HG02970 (cell line): ENCODE measurements around the gene UNC119.
"Not testable (repeated sequence)": the region's sequence is repeated elsewhere in the genome, so short reads cannot be mapped to it uniquely, and the experiment has no call there.

Experiments
- ATAC-seq: cut with Tn5 transposase; IDR thresholded peaks from one replicate; pipeline ENCODE4 v1.9.1; 2021; ENCODE audit warnings: mild to moderate bottlenecking, moderate library complexity, moderate number of reproducible peaks; ENCODE audit not compliant: unreplicated experiment, low FRiP score

UNC119 gene

GRCh38 chr17:28524476-28525424 lies 27.7 kb downstream of the UNC119 start:
- no peak for ATAC-seq

DNA sequence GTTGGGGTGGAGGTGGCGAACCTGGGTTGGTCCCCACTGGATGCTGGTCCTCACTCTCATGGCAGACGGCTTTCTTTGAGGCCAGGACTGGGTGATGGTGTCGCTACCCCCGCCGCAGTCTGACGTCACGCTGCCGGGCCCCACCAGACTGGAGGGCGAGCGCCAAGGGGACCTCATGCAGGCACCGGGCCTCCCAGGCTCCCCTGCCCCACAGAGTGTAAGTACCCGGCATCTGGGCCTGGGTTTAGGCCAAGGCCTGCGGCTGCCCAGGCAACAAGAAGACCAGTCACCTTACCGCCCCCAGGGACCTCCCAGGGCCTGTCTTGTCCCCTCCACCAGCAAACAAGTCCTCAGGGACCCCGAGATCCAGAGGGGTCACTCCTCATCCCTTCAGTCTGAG lies 28.5 kb downstream of the UNC119 start:
- ATAC-seq: no peak

DNA sequence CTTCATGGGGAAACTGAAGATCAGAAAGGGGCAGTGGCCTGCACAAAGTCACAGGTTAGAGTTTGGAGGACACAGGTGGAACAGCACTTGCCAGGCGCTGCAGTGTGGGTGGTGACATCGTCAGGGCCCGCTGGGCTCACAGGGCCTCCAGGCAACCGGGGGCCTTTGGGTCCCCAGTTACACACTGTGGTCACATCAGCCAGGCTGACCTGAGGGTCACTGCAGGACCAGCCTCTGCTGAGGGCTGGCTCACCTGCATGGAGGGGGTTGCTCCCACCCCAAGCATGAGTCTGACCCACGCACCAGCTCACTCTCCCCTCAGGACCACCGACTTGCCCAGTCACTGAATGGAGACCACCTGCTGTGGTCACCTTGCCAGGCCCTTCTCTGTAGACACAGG lies 29.2 kb downstream of the UNC119 start:
- ATAC-seq: no peak

- ATAC-seq: not testable (repeated sequence)
Observed at GRCh38 chr17:28522281-28522680, 30.1 kb downstream of the UNC119 start.

DNA sequence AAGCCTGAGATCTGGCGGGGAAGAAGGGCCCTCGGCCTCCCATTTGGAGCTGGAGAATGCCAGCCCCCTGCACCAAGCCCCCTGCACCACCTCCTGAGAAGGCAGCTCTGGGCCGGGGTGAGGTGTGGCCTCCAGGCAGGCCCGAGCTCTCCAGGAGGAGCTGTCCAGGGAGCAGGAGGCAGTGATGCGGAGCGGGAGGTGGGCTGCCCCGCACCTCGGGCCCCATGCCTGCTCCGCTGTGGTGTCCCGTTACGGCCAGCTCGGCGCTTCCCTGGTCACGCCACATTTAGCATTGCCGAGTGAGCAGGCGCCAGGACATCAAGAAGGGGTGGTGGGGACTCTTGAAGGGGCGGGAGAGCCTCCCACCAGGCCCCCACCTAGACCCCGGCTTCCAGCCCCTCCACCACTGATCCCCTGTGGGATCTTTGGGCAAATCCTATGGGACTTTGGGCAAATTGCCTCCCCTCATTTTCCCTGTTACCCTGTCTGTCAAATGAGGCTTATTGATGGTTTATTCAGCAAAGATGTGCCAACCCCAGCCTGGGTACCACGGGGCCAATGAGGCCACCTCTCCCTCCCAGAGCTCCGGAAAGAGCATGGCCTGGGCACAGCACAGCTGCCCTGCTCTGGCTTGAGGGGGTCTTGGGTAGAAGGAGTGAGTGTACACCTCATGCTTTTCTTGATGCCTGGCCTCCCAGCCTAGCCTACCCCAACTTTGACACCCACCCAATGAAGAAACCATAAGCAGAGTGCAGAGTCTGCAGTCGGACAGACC lies 30.9 kb downstream of the UNC119 start:
- no peak for ATAC-seq

GRCh38 chr17:28520687-28521086 lies 31.7 kb downstream of the UNC119 start:
- no peak for ATAC-seq

- ATAC-seq: no peak
Observed at GRCh38 chr17:28519236-28519635, 33.2 kb downstream of the UNC119 start.

DNA sequence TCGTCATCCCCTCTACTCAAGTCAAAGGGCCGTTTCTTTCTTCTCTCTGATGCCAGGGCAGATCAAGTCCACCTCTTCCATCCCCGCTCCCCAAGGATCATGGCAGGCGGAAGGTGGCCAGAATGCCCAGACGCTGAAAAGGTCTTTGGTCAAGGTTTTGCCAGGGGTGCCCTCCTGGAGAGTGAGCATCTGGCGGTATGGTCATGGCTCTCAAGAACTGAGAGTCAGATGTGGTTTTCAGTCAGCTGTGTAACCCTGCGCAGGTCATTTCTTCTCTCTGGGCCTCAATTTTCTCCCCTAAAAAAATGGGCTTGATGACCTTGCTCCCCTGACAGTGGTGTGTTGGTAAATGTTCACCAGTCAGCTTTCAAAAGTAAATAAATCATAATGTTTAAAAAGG lies 33.8 kb downstream of the UNC119 start:
- no peak for ATAC-seq

DNA sequence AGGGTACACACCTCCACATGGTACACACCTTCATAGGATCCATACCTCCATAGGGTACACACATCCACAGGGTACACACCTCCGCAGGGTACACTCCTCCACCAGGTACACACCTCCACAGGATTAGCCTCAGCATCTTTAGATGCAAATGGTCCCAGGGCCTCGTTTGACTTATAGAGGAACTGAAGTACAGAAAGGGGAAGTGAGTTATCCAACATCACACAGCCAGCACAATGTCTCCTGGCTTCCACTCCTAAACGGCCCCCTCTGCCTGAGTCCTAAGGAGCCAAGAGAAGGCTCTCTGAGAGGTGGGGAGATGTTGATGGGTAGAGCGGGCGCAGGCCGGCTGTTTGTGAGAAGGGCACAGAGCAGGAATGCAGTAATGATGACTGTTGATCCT lies 34.3 kb downstream of the UNC119 start:
- no peak for ATAC-seq

DNA sequence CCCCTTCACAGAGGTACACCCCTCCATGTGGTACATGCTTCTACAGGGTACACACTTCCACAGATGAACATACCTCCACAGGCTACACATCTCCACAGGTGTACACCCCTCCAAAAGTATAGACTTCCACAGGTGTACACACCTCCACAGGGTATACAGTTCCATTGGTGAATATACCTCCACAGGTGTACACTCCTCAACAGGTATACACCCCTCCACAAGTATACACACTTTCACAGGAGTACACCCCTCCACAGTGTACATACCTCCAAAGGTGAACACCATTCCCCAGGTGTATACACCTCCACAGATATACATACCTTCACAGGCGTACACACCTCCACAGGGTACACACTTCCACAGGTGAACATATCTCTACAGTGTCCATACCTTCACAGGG lies 36.9 kb downstream of the UNC119 start:
- no peak for ATAC-seq

GRCh38 chr17:28514561-28515002 lies 37.8 kb downstream of the UNC119 start:
- ATAC-seq: no peak

DNA sequence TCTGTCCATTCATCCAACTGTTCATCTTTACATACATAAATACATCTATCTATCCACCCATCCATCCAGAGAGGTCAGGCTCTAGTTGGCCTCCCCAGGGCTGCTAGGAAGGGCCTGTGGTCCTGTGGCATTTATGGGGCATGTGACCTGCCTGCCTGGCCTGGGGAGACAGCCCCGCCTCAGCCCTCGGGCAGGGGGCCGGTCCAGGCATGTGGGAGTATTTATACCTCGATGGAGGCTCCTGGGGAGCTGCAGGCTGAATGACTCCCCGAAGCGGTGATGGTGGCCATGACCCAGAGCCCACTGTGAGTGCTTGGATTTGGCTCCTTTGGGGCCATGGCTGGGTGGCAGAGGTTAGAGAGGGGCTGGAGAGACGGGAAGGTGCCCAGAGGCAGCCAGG lies 38.9 kb downstream of the UNC119 start:
- no peak for ATAC-seq

- ATAC-seq: no peak
Observed at GRCh38 chr17:28511858-28512461, 40.5 kb downstream of the UNC119 start.

DNA sequence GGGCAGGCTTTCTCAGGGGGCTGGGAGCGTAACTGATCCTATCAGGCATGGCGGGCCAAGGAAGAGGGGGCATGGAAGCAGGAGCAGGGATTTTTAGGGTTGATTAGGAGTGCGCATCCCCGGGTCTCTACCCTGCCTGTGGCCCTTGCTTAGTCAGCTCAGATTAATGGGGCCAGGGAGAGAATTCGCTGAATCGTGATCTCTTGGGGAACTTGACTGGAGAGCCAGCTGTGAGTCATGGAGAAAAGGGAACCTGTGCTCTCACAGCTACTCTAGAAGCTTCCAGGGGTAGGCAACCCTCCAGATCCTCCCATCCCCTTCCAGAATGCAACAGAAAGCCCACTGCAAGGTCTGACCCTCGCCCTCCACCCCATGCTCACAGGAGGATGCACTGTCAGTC lies 42.6 kb downstream of the UNC119 start:
- no peak for ATAC-seq

DNA sequence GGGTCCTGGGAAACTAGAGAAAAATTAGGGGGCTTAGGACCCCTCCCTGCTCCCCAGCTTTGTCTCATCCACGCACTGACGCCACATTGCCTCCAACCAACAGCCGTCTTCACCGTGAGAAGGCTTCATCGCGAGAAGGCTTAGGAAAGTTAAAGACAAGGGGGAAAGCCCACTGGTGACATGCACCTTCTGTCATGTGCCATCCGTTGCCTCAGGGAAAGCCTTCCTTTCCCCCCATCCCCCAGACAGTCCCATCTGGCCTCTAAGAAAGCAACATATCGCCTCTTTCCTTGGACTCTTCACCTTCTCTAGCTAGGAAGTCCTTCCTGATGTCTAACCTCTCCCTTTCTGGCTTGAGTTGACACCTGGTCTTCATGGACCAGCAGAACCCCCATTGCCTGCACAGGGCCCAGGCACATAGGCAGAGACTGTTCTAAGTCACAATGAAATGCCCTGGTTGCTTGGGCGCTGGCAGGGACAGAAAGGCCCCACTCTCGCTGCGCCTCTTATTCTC lies 44.2 kb downstream of the UNC119 start:
- no peak for ATAC-seq

DNA sequence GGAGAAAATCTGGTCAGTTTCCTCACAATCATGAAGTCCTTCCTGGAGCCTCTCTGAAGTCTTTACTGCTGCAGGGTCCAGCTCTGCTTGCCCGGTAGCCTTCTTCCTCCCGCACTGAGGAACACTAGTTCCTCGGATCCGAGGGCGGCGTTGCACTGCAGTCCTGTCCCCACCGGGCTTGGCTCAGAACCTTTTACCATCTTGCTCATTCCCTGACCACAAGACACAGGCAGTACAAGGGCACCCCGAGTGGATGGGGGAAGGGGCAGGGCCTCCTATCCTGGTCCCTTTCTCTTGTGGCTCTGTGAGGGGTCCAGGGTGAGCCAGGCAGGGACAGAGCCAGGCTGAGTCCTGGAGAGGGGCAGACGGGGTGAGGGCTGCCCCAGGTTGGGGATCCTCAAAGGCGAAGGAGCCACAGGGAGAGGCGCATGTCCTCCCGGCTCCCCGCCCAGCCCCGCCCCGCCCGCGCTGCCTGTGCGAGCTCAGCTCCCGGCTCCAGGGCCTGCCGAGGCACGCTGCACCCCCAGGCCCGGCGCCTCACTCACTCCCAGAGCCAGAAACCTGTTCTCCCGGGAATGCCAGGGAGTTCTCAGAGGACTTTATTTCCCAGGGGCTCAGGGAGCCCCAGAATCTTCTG lies 44.7 kb downstream of the UNC119 start:
- no peak for ATAC-seq

GRCh38 chr17:28506763-28507487 lies 45.5 kb downstream of the UNC119 start:
- no peak for ATAC-seq

DNA sequence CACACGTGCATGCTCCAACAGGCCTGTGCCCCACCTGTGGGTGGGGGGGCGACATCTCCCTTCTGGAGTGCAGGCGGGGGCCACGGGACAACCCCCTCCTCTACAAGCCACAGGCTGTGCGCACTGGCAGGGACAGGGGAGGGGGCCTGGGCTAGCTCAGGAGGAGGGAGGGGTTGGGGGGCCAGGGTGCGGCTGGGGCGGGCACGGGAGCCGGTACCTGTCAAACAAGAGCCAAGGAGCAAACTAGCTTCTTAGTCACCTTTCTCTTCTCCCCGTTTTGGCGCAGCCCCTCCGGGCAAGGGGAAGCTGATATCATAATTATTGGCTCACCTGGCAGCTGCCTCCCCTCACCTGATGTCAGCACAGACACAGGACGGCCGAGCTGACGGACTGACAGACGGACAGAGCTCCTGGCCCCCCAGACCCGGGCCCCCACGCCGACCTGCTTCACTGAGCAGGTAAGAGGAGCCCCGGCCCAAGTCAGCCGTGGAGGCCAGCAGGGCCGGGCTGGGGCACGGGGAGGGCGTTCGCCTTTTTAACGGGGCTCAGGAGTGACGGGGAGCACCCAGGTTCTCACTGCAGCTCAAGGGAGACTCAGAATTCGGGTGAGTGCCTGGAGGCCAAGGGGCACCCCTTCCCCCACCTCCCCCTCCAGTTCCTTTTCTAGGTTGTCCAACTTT lies 46.3 kb downstream of the UNC119 start, which contains the start of gene FOXN1:
Gene FOXN1, plus strand, starts transcription at position 363 of the 680 bp plus-strand sequence. CDS start 17,622 bp downstream, outside the sequence.
- ATAC-seq: no peak

- ATAC-seq: no peak
Observed at GRCh38 chr17:28503420-28503819, 49.0 kb downstream of the UNC119 start.
